ENCODE data around the gene SCAF1. TPM values are rescaled to one million over a fixed set of nuclear protein-coding genes. Genes with fewer than 3 reads are reported as not detected.

The SCAF1 gene
- total RNA-seq, 2 experiments from 2014 or later: 43.3 to 64.0 TPM

DNA sequence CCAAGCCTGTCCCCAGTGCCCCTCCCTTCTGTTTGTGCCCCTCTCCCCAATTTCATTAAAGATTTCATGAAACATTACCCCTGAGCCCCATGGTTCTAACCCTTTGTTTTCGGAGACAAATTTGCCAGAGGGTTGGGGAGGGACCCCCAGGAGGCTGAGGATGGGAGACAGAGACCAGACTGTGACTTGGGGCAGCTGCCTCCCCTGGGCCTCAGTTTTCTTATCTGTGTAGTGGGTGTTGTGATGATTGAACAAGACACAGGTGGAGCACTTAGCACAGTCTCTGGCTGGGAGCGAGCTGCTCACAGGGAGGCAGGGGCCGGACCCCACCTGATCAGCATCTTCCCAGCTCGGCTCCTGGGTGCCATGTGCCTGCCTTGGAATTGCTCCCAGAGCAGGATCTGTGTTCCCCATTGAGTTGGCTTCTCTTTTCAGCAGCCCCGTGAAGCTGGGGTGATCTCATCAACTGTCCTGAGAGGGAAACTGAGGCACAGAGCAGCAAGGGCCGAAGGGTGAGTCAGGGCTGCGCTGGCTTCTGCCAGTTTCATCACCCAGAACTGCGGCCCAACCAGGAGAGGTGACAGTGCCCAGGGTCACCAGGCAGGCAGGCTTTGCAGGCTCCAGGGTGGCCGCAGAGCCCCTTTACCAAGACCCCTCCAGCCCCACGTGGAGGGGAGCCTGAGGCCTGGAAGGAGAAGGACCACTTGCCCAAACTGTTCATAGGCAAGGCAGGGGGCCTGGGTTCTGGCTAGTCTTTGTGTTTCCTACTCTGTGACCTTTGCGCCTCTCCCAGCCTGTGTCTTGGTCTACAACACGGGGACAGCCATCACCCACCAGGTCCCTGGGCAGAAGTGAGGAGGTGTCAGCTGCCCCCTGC lies 16.8 kb downstream of the SCAF1 start:
- peaks cover 14% of the 10 kb centered on the region for H3K4me1 Mint-ChIP-seq
- ChIA-PET CTCF (interaction anchor here (0.6 kb wide), 1 partner anchor 1414 kb away, joined by 3 read pairs; no protein-coding TSS in a partner anchor), POLR2A (no interaction called here)
- ATAC-seq (no peak), DNase-seq (no peak)
- no peaks in the 10 kb centered on the region for H3K9me3 Mint-ChIP-seq (ENCODE audit: low read depth)
- no peak overlapping the region for H3K27ac Mint-ChIP-seq
- H3K36me3 Mint-ChIP-seq (ENCODE audit: low read depth): peaks cover 46% of the 10 kb centered on the region
- H3K4me3 Mint-ChIP-seq: no peak overlapping the region
- intact Hi-C loops (cut with DNase I, micrococcal nuclease): no loop called here
- H3K27me3 Mint-ChIP-seq: no peaks in the 10 kb centered on the region

DNA sequence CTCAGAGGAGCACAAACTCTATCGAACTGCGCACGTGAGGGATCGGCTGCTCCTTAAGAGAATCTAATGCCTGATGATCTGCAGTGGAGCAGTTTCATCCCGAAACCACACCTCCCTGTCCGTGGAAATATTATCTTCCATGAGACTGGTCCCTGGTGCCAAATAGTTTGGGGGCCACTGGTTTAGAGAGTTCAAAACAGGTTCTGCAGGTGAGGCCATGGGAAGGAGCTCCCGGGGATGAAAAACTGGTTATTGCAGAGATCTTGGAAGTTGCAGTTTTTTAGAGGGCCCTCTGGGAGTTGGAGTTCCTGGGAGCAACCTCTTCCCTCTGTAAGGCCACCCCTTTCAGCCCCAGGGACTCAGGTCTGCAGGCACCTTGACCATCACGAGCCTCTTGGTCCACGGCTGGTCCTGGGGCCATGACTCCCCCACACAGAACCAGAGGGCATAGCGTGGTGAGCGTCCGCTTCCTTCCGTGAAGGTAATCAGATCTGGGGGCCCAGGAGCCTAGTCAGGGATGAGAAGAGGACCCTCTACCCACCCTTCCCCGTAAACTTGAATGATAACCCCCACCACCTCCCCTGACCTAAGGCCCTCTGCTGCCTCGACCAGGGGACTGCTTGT lies 18.4 kb downstream of the SCAF1 start:
- no peak for DNase-seq
- H3K9me3 Mint-ChIP-seq (ENCODE audit: low read depth): no peaks in the 10 kb centered on the region
- ChIA-PET POLR2A (no interaction called here), CTCF (no interaction called here)
- ATAC-seq: no peak
- peaks cover 19% of the 10 kb centered on the region for H3K4me1 Mint-ChIP-seq
- no peaks in the 10 kb centered on the region for H3K27me3 Mint-ChIP-seq
- no peak overlapping the region for H3K27ac Mint-ChIP-seq
- H3K36me3 Mint-ChIP-seq (ENCODE audit: low read depth): peaks cover 45% of the 10 kb centered on the region
- no peak overlapping the region for H3K4me3 Mint-ChIP-seq
- intact Hi-C loops (cut with DNase I, micrococcal nuclease): loop anchor here in 1 of 2 experiments (10.0 kb wide), 1 partner anchor 1336 kb away; the partner anchor contains the start of gene EMP3

- peaks cover 23% of the 10 kb centered on the region for H3K4me1 Mint-ChIP-seq
- no peak overlapping the region for H3K27ac Mint-ChIP-seq
- intact Hi-C loops (cut with DNase I, micrococcal nuclease): loop anchor here in 1 of 2 experiments (10.0 kb wide), 1 partner anchor 1337 kb away; the partner anchor contains the start of gene EMP3
- H3K9me3 Mint-ChIP-seq (ENCODE audit: low read depth): no peaks in the 10 kb centered on the region
- H3K36me3 Mint-ChIP-seq (ENCODE audit: low read depth): peaks cover 38% of the 10 kb centered on the region
- H3K4me3 Mint-ChIP-seq: no peak overlapping the region
- no peak for ATAC-seq
- no peaks in the 10 kb centered on the region for H3K27me3 Mint-ChIP-seq
- ChIA-PET CTCF (interaction anchor here (0.7 kb wide), 1 partner anchor 90 kb away, joined by 3 read pairs; no protein-coding TSS in a partner anchor), POLR2A (no interaction called here)
- DNase-seq: no peak
Measured at GRCh38 chr19:49662011-49662410, 20.0 kb downstream of the SCAF1 start.

GRCh38 chr19:49663224-49663623 lies 21.2 kb downstream of the SCAF1 start:
- intact Hi-C loops (cut with DNase I, micrococcal nuclease): loop anchor here in 1 of 2 experiments (10.0 kb wide), 1 partner anchor 1338 kb away; the partner anchor contains the start of gene EMP3
- ChIA-PET CTCF (interaction anchor here (1.0 to 2.7 kb wide), 4 partner anchors 8 to 21 kb away, joined by 5 to 18 read pairs (median 6); partner anchors contain the start of genes PRMT1 and SCAF1), POLR2A (interaction anchor here (1.5 to 2.2 kb wide), 2 partner anchors 13 to 21 kb away, joined by 7 to 15 read pairs; partner anchors contain the start of genes PRMT1 and SCAF1)
- Mint-ChIP-seq H3K4me3 (peak overlapping the region; percentile 96), H3K9me3 (ENCODE audit: low read depth) (no peaks in the 10 kb centered on the region), H3K36me3 (ENCODE audit: low read depth) (peaks cover 36% of the 10 kb centered on the region), H3K4me1 (peaks cover 29% of the 10 kb centered on the region), H3K27me3 (no peaks in the 10 kb centered on the region), H3K27ac (peak overlapping the region; percentile 92)
- no peak for ATAC-seq
- no peak for DNase-seq

GRCh38 chr19:49664171-49665035 lies 22.4 kb downstream of the SCAF1 start:
- H3K27me3 Mint-ChIP-seq: no peaks in the 10 kb centered on the region
- ChIA-PET CTCF (interaction anchor here (0.6 to 2.7 kb wide), 12 partner anchors 9 to 117 kb away, joined by 3 to 18 read pairs (median 4); partner anchors contain the start of genes NOSIP, PRMT1, RRAS and SCAF1), POLR2A (interaction anchor here (0.6 to 2.2 kb wide), 7 partner anchors 12 to 1300 kb away, joined by 3 to 15 read pairs (median 6); partner anchors contain the start of genes NOSIP, PRMT1, RRAS and SCAF1)
- H3K4me3 Mint-ChIP-seq: peak overlapping the region; percentile 96
- H3K36me3 Mint-ChIP-seq (ENCODE audit: low read depth): peaks cover 34% of the 10 kb centered on the region
- H3K4me1 Mint-ChIP-seq: peaks cover 29% of the 10 kb centered on the region
- intact Hi-C loops (cut with DNase I, micrococcal nuclease): loop anchor here (1.0 to 10.0 kb wide), 12 partner anchors 12 to 1340 kb away; partner anchors contain the start of genes AKT1S1 (in 1 of the 2), ALDH16A1 (in 1 of the 2), ATF5 (in 1 of the 2) and EMP3 (in 1 of the 2)
- H3K27ac Mint-ChIP-seq: peak overlapping the region; percentile 92
- no peaks in the 10 kb centered on the region for H3K9me3 Mint-ChIP-seq (ENCODE audit: low read depth)
- peak; percentile 69 for ATAC-seq
- DNase-seq: peak; percentile 97

GRCh38 chr19:49665036-49665350 lies 23.0 kb downstream of the SCAF1 start:
- POLR2A ChIA-PET: interaction anchor here (0.6 to 2.2 kb wide), 7 partner anchors 11 to 538 kb away, joined by 3 to 15 read pairs (median 6); partner anchors contain the start of genes RRAS and SCAF1
- no peak for ATAC-seq
- DNase-seq: no peak
- CTCF ChIA-PET: interaction anchor here (0.6 to 2.7 kb wide), 11 partner anchors 8 to 117 kb away, joined by 3 to 18 read pairs (median 4); partner anchors contain the start of genes NOSIP, PRMT1, RRAS and SCAF1
- Mint-ChIP-seq H3K4me1 (peaks cover 29% of the 10 kb centered on the region), H3K9me3 (ENCODE audit: low read depth) (no peaks in the 10 kb centered on the region), H3K36me3 (ENCODE audit: low read depth) (peaks cover 32% of the 10 kb centered on the region), H3K4me3 (peak overlapping the region; percentile 96), H3K27me3 (no peaks in the 10 kb centered on the region), H3K27ac (peak overlapping the region; percentile 92)
- intact Hi-C loops (cut with DNase I, micrococcal nuclease): loop anchor here (1.0 to 10.0 kb wide), 7 partner anchors 11 to 1340 kb away; partner anchors contain the start of genes AKT1S1 (in 1 of the 2), EMP3 (in 1 of the 2), PRR12 (in 1 of the 2) and PTOV1 (in 1 of the 2)

DNA sequence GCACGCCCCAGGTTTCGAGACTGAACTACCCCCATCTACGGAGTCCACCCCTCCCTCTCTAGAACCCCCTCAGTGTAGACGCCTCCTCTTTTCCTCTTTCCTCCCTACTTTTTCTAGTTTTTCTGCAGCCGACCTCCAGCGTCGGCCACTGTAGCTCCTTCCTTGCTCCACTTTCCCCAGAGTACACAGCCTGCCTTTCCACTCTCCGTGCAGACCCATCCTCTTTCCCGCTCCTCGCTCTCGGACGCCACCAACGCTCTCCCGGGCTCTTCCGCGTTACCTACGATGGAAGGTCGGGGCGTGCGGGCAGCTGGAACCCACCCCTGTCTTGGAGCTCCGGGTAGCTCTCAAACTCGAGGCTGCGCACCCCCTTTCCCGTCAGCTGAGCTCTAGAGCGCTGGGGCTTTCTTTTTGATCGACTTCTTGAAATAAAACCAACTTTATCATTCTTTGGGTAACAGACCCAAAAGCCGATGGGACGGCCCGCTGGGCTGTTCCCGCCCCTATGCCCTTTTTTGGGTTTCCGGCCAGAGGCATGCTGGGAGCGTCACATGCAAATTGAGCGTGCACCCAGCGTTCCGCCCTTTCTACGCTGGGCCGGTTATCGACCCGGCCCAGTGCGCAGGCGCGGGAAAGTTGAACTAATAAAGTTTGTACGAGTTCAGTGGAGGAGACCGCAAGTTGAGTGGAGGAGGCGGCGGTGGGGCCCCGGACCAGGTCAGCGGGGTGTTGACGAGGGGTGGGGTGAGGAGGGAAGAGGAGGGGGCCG lies 23.5 kb downstream of the SCAF1 start, which contains the start of the genes BCL2L12 and IRF3:
Gene BCL2L12, plus strand, starts transcription at position 583 of the 769 bp plus-strand sequence. CDS start 760 bp downstream, outside the sequence.
Gene IRF3, minus strand, starts transcription at position 507 of the 769 bp plus-strand sequence. CDS start 1,019 bp downstream, outside the sequence.
- Mint-ChIP-seq H3K4me1 (peaks cover 29% of the 10 kb centered on the region), H3K27ac (peak within 1 kb of the TSS; percentile 92), H3K36me3 (ENCODE audit: low read depth) (peaks cover 29% of the 10 kb centered on the region), H3K27me3 (no peaks in the 10 kb centered on the region), H3K4me3 (peak within 1 kb of the TSS; percentile 96), H3K9me3 (ENCODE audit: low read depth) (no peaks in the 10 kb centered on the region)
- intact Hi-C loops (cut with DNase I, micrococcal nuclease): loop anchor here (1.0 to 10.0 kb wide), 7 partner anchors 11 to 1341 kb away; partner anchors contain the start of genes AKT1S1 (in 1 of the 2), EMP3 (in 1 of the 2), PRR12 (in 1 of the 2) and PTOV1 (in 1 of the 2)
- DNase-seq: peak; percentile 100
- ChIA-PET CTCF (interaction anchor here (0.6 to 2.7 kb wide), 9 partner anchors 10 to 118 kb away, joined by 3 to 18 read pairs (median 4); partner anchors contain the start of genes PRMT1, RRAS and SCAF1), POLR2A (interaction anchor here (0.6 to 2.2 kb wide), 6 partner anchors 10 to 538 kb away, joined by 3 to 15 read pairs (median 6); partner anchors contain the start of genes RRAS and SCAF1)
- ATAC-seq: peak; percentile 86

DNA sequence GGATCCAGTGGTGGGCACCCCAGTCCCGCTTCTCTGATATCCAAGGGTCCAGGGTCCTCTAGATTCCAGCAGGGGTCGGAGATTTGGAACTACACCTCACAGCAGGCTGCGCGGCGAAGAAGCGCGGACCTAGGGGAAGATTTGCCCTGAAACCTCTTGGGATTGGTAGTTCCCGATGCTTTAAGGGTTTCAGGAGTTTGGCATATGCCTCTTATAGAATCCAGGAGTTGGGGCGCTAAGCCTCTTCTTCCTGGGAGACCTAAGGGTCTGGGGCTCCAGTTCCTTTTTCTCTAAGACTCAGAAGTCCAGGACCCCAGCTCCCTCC lies 24.1 kb downstream of the SCAF1 start:
- intact Hi-C loops (cut with DNase I, micrococcal nuclease): loop anchor here in 1 of 2 experiments (10.0 kb wide), 1 partner anchor 1341 kb away; the partner anchor contains the start of gene EMP3
- no peak for ATAC-seq
- Mint-ChIP-seq H3K27me3 (no peaks in the 10 kb centered on the region), H3K4me1 (peaks cover 29% of the 10 kb centered on the region), H3K4me3 (peak overlapping the region; percentile 96), H3K9me3 (ENCODE audit: low read depth) (no peaks in the 10 kb centered on the region), H3K36me3 (ENCODE audit: low read depth) (peaks cover 30% of the 10 kb centered on the region), H3K27ac (peak overlapping the region; percentile 92)
- POLR2A ChIA-PET: interaction anchor here (1.0 kb wide), 2 partner anchors 10 to 171 kb away, joined by 3 to 6 read pairs; no protein-coding TSS in a partner anchor
- DNase-seq: no peak
- CTCF ChIA-PET: interaction anchor here (0.8 to 2.7 kb wide), 3 partner anchors 10 to 107 kb away, joined by 3 to 18 read pairs (median 4); partner anchors contain the start of gene PRMT1

GRCh38 chr19:49667473-49667872 lies 25.5 kb downstream of the SCAF1 start:
- ATAC-seq (no peak), DNase-seq (no peak)
- ChIA-PET POLR2A (interaction anchor here (1.5 kb wide), 1 partner anchor 9 kb away, joined by 4 read pairs; no protein-coding TSS in a partner anchor), CTCF (interaction anchor here (0.7 kb wide), 1 partner anchor 24 kb away, joined by 3 read pairs; no protein-coding TSS in a partner anchor)
- intact Hi-C loops (cut with DNase I, micrococcal nuclease): loop anchor here in 1 of 2 experiments (10.0 kb wide), 1 partner anchor 1343 kb away; the partner anchor contains the start of gene EMP3
- Mint-ChIP-seq H3K4me1 (peaks cover 35% of the 10 kb centered on the region), H3K4me3 (peak overlapping the region; percentile 96), H3K36me3 (ENCODE audit: low read depth) (peaks cover 30% of the 10 kb centered on the region), H3K9me3 (ENCODE audit: low read depth) (no peaks in the 10 kb centered on the region), H3K27me3 (no peaks in the 10 kb centered on the region), H3K27ac (peak overlapping the region; percentile 13)

All from activated CD4-positive, alpha-beta T cell treated with anti-CD3 and anti-CD28 coated beads for 36 hours (primary cell).